K562 (cell line): Measurements from ENCODE around the gene CIAO1. TPM values are rescaled to one million over a fixed set of nuclear protein-coding genes. Genes with fewer than 3 reads are reported as not detected.

ENCODE experiments used
- ATAC-seq: fragments of 200-7000 bp; cut with Tn5 transposase; 3 replicates; pipeline ENCODE4 v1.9.1; 2020; ENCODE audit warnings: moderate library complexity
- BruUV-seq: library from RNA; stranded (reverse); fragments of 400-500 nt; replicated peaks from 2 replicates; lab custom pipeline; 2021; lab: Mats Ljungman, UMichigan
- CTCF ChIA-PET: fragments of 300-600 bp; formaldehyde crosslinking; extraction: SDS; loops from one replicate; lab custom pipeline; 2021; ENCODE audit warnings: low intra/inter-chr PET ratio; lab: Yijun Ruan, JAX
- POLR2A ChIA-PET: fragments of 300-600, 350-650 bp; sonication (Branson Sonifier 250); formaldehyde crosslinking; extraction: SDS; loops from one replicate; lab custom pipeline; 2021; ENCODE audit warnings: antibody characterized with exemption, inconsistent platforms; lab: Yijun Ruan, JAX
- DNase-seq, 4 experiments: peaks; one replicate each; pipeline versions ENCODE4 v3.0.0 to v3.0.0-alpha.2; 2011 to 2018; ENCODE audit warnings: low spot score in 3 of 4, mixed read lengths in 3 of 4; ENCODE audit errors: extremely low read depth in 1 of 4
- FAIRE-seq: peaks from 2 replicates; lab custom pipeline; 2011; peaks lifted over from hg19 to GRCh38; lab: Jason Lieb, UNC
- H2AFZ ChIP-seq: 2 replicates; pipeline ENCODE4 v1.6.0; 2011; ENCODE audit warnings: low read depth, low read length, control low read depth, inconsistent platforms
- H3K27ac ChIP-seq: fragments of 200-600 bp; 3 replicates; pipeline ENCODE4 v1.8.0; 2011; ENCODE audit warnings: low read depth, mild to moderate bottlenecking, control low read depth, inconsistent platforms, low read length, moderate library complexity, mixed read lengths; ENCODE audit errors: extremely low read depth
- H3K27me3 ChIP-seq, 2 experiments: fragments of 300-600 bp in 1 of 2; 2 replicates in 1 of 2; 3 replicates in 1 of 2; pipeline versions ENCODE4 v1.6.0 to v1.8.0; 2011; ENCODE audit warnings: inconsistent platforms in 2 of 2, low read length in 2 of 2, mild to moderate bottlenecking in 1 of 2, mixed read lengths in 1 of 2, moderate library complexity in 1 of 2; ENCODE audit not compliant: control insufficient read depth in 2 of 2, insufficient read depth in 2 of 2
- H3K36me3 ChIP-seq: fragments of 300-600 bp; 3 replicates; pipeline ENCODE4 v1.8.0; 2011; ENCODE audit warnings: mild to moderate bottlenecking, low read length, inconsistent platforms; ENCODE audit not compliant: control insufficient read depth, insufficient read depth
- H3K4me1 ChIP-seq, 2 experiments: fragments of 200-600 bp in 1 of 2; replicated peaks in 1 of 2; 2 replicates in 1 of 2; 3 replicates in 1 of 2; pipeline versions ENCODE4 v1.5.1 to v1.8.0; 2011; ENCODE audit warnings: inconsistent platforms in 2 of 2, low read length in 2 of 2, mild to moderate bottlenecking in 1 of 2, mixed read lengths in 1 of 2, moderate library complexity in 1 of 2; ENCODE audit not compliant: control insufficient read depth in 2 of 2, insufficient read depth in 2 of 2
- H3K4me2 ChIP-seq: 2 replicates; pipeline ENCODE4 v1.6.1; 2011; ENCODE audit warnings: low read length, control low read depth, inconsistent platforms, mixed read lengths; ENCODE audit not compliant: insufficient read depth
- H3K4me3 ChIP-seq: fragments of 200-600 bp; sonication (generic), shearing (Covaris generic); 2 replicates; pipeline ENCODE4 v1.5.1; 2016; ENCODE audit warnings: control low read depth, inconsistent platforms
- H3K79me2 ChIP-seq: fragments of 200-600 bp; 3 replicates; pipeline ENCODE4 v1.8.0; 2011; ENCODE audit warnings: low read length, inconsistent platforms; ENCODE audit not compliant: control insufficient read depth, insufficient read depth
- H3K9ac ChIP-seq, 2 experiments: 2 replicates each; pipeline versions ENCODE4 v1.6.0 to v1.6.1; 2011; ENCODE audit warnings: low read depth in 2 of 2, low read length in 2 of 2, control low read depth in 1 of 2, inconsistent platforms in 1 of 2, mild to moderate bottlenecking in 1 of 2, mixed read lengths in 1 of 2; ENCODE audit not compliant: insufficient read depth in 1 of 2
- H3K9me1 ChIP-seq: one replicate; pipeline ENCODE4 v1.6.0; 2011; ENCODE audit warnings: inconsistent platforms, mild to moderate bottlenecking, low read length, moderate library complexity; ENCODE audit not compliant: control insufficient read depth, insufficient read depth
- H3K9me3 ChIP-seq: replicated peaks from 2 replicates; pipeline ENCODE4 v1.5.1; 2011; ENCODE audit warnings: low read depth, low read length, inconsistent platforms; ENCODE audit not compliant: control insufficient read depth, insufficient read depth
- H4K20me1 ChIP-seq: replicated peaks from 2 replicates; pipeline ENCODE4 v1.6.1; 2011; ENCODE audit warnings: low read length, inconsistent platforms, mixed read lengths; ENCODE audit not compliant: control insufficient read depth, insufficient read depth
- ARNT ChIP-seq, 2 experiments: fragments of 450-650 bp; IDR thresholded peaks; 2 replicates each; pipeline ENCODE4 v1.6.1; 2016; ENCODE audit warnings: mild to moderate bottlenecking in 1 of 2
- CBX1 ChIP-seq: sonication (generic); IDR thresholded peaks from 2 replicates; pipeline ENCODE4 v1.6.1; 2016; ENCODE audit warnings: antibody characterized with exemption, low read depth, mild to moderate bottlenecking
- CREBBP ChIP-seq: IDR thresholded peaks from one replicate; pipeline ENCODE4 v1.6.1; 2012; ENCODE audit warnings: low read depth, mild to moderate bottlenecking, control low read depth, inconsistent platforms, low read length
- E2F1 ChIP-seq: sonication (generic); formaldehyde crosslinking; IDR thresholded peaks from 2 replicates; pipeline ENCODE4 v1.8.1; 2023; ENCODE audit warnings: mild to moderate bottlenecking, missing genetic modification reagents, moderate library complexity
- ILK ChIP-seq: fragments of 450-650 bp; IDR thresholded peaks from 2 replicates; pipeline ENCODE4 v1.6.1; 2016; ENCODE audit warnings: missing genetic modification characterization, low read depth, mild to moderate bottlenecking, missing compliant biosample characterization, moderate library complexity, borderline replicate concordance
- NFE2L1 ChIP-seq: fragments of 450-650 bp; IDR thresholded peaks from 2 replicates; pipeline ENCODE4 v1.6.1; 2016; ENCODE audit warnings: missing genetic modification characterization, low read depth, mild to moderate bottlenecking, missing compliant biosample characterization, moderate library complexity, borderline replicate concordance
- WGBS: fragments of 100-300 bp; shearing (Covaris generic); methylation state at CpG from one replicate; pipeline ENCODE4 v1.1.6; 2016; ENCODE audit warnings: low coverage, mixed read lengths; ENCODE audit not compliant: insufficient coverage; ENCODE audit errors: missing lambda C conversion rate; 5-methylcytosine and 5-hydroxymethylcytosine counted together
- in situ Hi-C: fragments of 300-500 bp; cut with MboI; formaldehyde crosslinking; loops from 4 replicates; pipeline ENCODE4 v1.15.0; 2018; ENCODE audit warnings: inconsistent platforms, mixed read lengths
- intact Hi-C: fragments of 100-400 bp; cut with micrococcal nuclease; formaldehyde crosslinking; loops from 2 replicates; pipeline ENCODE4 v1.14.2; 2022
- polyA plus RNA-seq, 8 experiments: library from polyadenylated mRNA; depleted of rRNA in 4 of 8; stranded (reverse) in 5 of 8; unstranded in 3 of 8; fragments of >200 nt; fragmentation: Nextera tagmentation in 2 of 8; fragmentation: Illumina TruSeq in 1 of 8; extraction: Ambion mirVana in 2 of 8; extraction: Trizol in 1 of 8; gene quantifications; 2 replicates each; pipeline versions ENCODE4 v1.2.1 to v1.2.3, GENCODE V29; 2011 to 2014; ENCODE audit warnings: inconsistent platforms in 1 of 8, missing spikeins in 1 of 8
- total RNA-seq, 7 experiments: library from RNA; depleted of rRNA in 6 of 7; stranded (reverse); fragments of >200 nt in 6 of 7; fragmentation: Illumina TruSeq in 2 of 7; extraction: Trizol in 2 of 7; gene quantifications; 2 replicates each; pipeline versions ENCODE4 v1.2.1 to v1.2.3, GENCODE V29; 2011 to 2021; ENCODE audit warnings: low replicate concordance in 1 of 7
- TF ChIP-seq, protein P1 (sequence below): IDR thresholded peaks from 2 replicates; pipeline ENCODE4 v1.6.1; 2011; ENCODE audit warnings: borderline replicate concordance, low read depth, mild to moderate bottlenecking, moderate library complexity, low read length; ENCODE audit not compliant: insufficient read depth, poor library complexity, severe bottlenecking
- TF ChIP-seq, protein P2 (sequence below): fragments of 450-650 bp; IDR thresholded peaks from 2 replicates; pipeline ENCODE4 v1.6.1; 2018; ENCODE audit not compliant: partially characterized antibody

The CIAO1 gene
- total and polyA plus RNA-seq, 9 of the 15 experiments (the other 6 are each of a cell fraction or from before 2014, with no cell fraction given) = 11.4 to 156 (median 92.8) TPM

DNA sequence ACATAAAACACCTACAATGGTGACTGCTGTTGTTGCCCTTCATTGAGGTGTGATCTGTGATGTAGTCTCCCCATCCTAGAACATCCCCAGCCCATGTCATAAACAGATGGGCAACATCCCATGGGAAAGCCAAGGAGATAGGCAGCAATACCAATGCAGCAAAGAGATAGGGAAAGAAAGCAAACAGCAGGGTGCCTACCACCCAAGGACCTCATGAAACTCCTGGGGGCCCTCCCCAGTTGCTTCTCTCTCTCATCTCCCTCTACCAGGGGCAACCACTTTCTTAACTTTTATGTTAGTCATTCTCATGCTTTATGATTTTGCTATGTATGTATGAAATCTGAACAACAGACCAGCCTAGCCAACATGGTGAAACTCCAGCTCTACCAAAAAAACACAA lies 51.0 kb downstream of the CIAO1 start:
- ATAC-seq (no peak), FAIRE-seq (no peak), DNase-seq (no peak)
- peaks cover 3% of the 10 kb centered on the region; the same call in 1 of the 3 replicates for H3K79me2 ChIP-seq
- BruUV-seq = no TSS peak
- in situ Hi-C loops (no loop called here), intact Hi-C loops (no loop called here)
- no peak for TF ChIP-seq CBX1
- TF ChIP-seq ILK = no peak
- no peak for TF ChIP-seq ARNT (IDR thresholded peaks at IDR 0.05)
- H3K9me1 ChIP-seq = no peaks in the 10 kb centered on the region
- no peak overlapping the region for H3K4me2 ChIP-seq
- H3K4me3 ChIP-seq = no peak overlapping the region
- no peaks in the 10 kb centered on the region for H3K36me3 ChIP-seq
- H3K9me3 ChIP-seq = no peaks in the 10 kb centered on the region
- H2AFZ ChIP-seq = no peak overlapping the region
- ChIA-PET POLR2A (interaction anchor here (0.7 to 2.7 kb wide), 4 partner anchors 8 to 12 kb away, joined by 3 to 8 read pairs (median 4); partner anchors contain the start of genes ITPRIPL1 and SNRNP200), CTCF (no interaction called here)
- H3K27me3 ChIP-seq = no peaks in the 10 kb centered on the region
- H3K9ac ChIP-seq = no peak overlapping the region
- peaks cover 10 to 12% of the 10 kb centered on the region in 2 experiments; a peak in 4 of 5 replicates for H3K4me1 ChIP-seq
- H4K20me1 ChIP-seq = no peaks in the 10 kb centered on the region
- no peak overlapping the region for H3K27ac ChIP-seq

GRCh38 chr2:96317584-96317997 lies 51.6 kb downstream of the CIAO1 start:
- Histone ChIP-seq H3K27me3 (no peaks in the 10 kb centered on the region), H3K4me2 (no peak overlapping the region), H3K4me3 (no peak overlapping the region), H3K9ac (peak overlapping the region in 1 of 2 experiments; percentile 4; a peak in 1 of 4 replicates), H3K27ac (no peak overlapping the region), H2AFZ (no peak overlapping the region), H3K9me1 (no peaks in the 10 kb centered on the region), H3K4me1 (peaks cover 10 to 16% of the 10 kb centered on the region in 2 experiments; a peak in 4 of 5 replicates), H3K36me3 (no peaks in the 10 kb centered on the region), H4K20me1 (no peaks in the 10 kb centered on the region), H3K79me2 (peaks cover 3% of the 10 kb centered on the region; the same call in 1 of the 3 replicates), H3K9me3 (no peaks in the 10 kb centered on the region)
- ATAC-seq (no peak), FAIRE-seq (no peak), DNase-seq (no peak)
- CTCF ChIA-PET = no interaction called here
- BruUV-seq = no TSS peak
- POLR2A ChIA-PET = interaction anchor here (0.7 to 1.7 kb wide), 3 partner anchors 9 to 13 kb away, joined by 3 to 5 read pairs (median 4); partner anchors contain the start of gene SNRNP200
- intact Hi-C loops = no loop called here
- WGBS = 54% methylated on average over 4 of the region's 4 CpGs
- in situ Hi-C loops = no loop called here
- no peak for TF ChIP-seq CREBBP
- TF ChIP-seq, protein P1, sequence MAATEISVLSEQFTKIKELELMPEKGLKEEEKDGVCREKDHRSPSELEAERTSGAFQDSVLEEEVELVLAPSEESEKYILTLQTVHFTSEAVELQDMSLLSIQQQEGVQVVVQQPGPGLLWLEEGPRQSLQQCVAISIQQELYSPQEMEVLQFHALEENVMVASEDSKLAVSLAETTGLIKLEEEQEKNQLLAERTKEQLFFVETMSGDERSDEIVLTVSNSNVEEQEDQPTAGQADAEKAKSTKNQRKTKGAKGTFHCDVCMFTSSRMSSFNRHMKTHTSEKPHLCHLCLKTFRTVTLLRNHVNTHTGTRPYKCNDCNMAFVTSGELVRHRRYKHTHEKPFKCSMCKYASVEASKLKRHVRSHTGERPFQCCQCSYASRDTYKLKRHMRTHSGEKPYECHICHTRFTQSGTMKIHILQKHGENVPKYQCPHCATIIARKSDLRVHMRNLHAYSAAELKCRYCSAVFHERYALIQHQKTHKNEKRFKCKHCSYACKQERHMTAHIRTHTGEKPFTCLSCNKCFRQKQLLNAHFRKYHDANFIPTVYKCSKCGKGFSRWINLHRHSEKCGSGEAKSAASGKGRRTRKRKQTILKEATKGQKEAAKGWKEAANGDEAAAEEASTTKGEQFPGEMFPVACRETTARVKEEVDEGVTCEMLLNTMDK = no peak
- no peak for TF ChIP-seq E2F1 (CRISPR knock-in tag)
- TF ChIP-seq, protein P2, sequence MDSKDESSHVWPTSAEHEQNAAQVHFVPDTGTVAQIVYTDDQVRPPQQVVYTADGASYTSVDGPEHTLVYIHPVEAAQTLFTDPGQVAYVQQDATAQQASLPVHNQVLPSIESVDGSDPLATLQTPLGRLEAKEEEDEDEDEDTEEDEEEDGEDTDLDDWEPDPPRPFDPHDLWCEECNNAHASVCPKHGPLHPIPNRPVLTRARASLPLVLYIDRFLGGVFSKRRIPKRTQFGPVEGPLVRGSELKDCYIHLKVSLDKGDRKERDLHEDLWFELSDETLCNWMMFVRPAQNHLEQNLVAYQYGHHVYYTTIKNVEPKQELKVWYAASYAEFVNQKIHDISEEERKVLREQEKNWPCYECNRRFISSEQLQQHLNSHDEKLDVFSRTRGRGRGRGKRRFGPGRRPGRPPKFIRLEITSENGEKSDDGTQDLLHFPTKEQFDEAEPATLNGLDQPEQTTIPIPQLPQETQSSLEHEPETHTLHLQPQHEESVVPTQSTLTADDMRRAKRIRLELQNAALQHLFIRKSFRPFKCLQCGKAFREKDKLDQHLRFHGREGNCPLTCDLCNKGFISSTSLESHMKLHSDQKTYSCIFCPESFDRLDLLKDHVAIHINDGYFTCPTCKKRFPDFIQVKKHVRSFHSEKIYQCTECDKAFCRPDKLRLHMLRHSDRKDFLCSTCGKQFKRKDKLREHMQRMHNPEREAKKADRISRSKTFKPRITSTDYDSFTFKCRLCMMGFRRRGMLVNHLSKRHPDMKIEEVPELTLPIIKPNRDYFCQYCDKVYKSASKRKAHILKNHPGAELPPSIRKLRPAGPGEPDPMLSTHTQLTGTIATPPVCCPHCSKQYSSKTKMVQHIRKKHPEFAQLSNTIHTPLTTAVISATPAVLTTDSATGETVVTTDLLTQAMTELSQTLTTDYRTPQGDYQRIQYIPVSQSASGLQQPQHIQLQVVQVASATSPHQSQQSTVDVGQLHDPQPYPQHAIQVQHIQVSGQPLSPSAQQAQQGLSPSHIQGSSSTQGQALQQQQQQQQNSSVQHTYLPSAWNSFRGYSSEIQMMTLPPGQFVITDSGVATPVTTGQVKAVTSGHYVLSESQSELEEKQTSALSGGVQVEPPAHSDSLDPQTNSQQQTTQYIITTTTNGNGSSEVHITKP = peak; percentile 93
- no peak for TF ChIP-seq NFE2L1 (tag)
